Measurements from ENCODE around the gene TMEM255B.

DNA sequence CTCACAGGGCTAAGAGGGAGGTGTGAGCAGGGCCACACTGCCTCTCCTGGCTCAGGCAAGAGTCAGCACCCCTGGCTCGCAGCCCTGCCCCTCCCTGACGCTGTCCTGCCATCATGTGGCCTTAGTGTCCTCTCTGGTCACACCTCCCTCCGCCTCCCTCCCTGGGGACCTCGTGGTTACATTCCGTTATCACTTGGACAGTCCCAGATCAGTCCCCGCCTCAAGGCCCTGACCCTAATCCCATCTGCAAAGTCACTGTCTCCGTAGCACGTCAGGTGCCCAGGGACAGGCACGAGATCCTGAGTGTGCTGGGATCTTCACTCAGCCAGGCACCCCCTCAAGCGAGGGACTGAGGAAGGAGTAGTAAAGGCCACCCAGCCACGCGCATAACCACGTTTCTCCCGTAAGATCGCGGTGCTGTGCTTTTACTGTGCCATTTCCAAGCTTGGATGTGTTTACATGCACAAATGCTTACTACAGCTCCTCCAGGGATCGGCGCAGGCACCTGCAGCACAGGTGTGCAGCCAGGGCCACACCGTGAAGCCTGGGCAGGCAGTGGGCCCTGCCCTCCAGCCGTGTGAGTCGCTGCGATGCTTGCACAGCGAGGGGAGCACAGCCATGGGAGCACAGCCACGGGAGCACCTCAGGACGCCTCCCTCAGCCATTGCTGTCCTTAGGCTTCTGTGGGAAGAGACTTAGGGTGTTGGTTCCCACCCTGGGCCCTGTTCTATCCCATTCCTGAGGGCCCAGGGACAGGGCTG is 10.7 kb upstream of the TMEM255B start:
- no peak for TF ChIP-seq CTCF (conservative IDR thresholded peaks at IDR 0.05)
- no peak for TF ChIP-seq ZFX (IDR thresholded peaks at IDR 0.05)
